HepG2 (cell line): ENCODE data around the gene SCAF4. TPM values are rescaled to one million over a fixed set of nuclear protein-coding genes. Genes with fewer than 3 reads are reported as not detected.

Experiments
- ATAC-seq: fragments of 200-7000 bp; cut with Tn5 transposase; 3 replicates; pipeline ENCODE4 v1.9.1; 2020; ENCODE audit warnings: mild to moderate bottlenecking, moderate library complexity
- BruUV-seq: library from RNA; stranded (reverse); fragments of 400-500 nt; replicated peaks from 2 replicates; lab custom pipeline; 2021; lab: Mats Ljungman, UMichigan
- CTCF ChIA-PET: fragments of 300-600 bp; formaldehyde crosslinking; extraction: SDS; loops from one replicate; lab custom pipeline; 2021; ENCODE audit warnings: low total read pairs, inconsistent platforms, low intra/inter-chr PET ratio; lab: Yijun Ruan, JAX
- POLR2A ChIA-PET: fragments of 350-600 bp; sonication (Branson Sonifier 250); formaldehyde crosslinking; loops from one replicate; lab custom pipeline; 2020; ENCODE audit warnings: antibody characterized with exemption, inconsistent platforms; lab: Yijun Ruan, JAX
- DNase-seq: peaks from one replicate; pipeline ENCODE4 v3.0.0-alpha.2; 2015; ENCODE audit warnings: low spot score
- FAIRE-seq: peaks from 3 replicates; lab custom pipeline; 2011; peaks lifted over from hg19 to GRCh38; lab: Jason Lieb, UNC
- H2AFZ ChIP-seq: one replicate; pipeline ENCODE4 v1.6.1; 2011; ENCODE audit warnings: low read length, inconsistent platforms
- H3K27ac ChIP-seq: fragments of 300-600 bp; 3 replicates; pipeline ENCODE4 v1.8.0; 2011; ENCODE audit warnings: mixed run types, mild to moderate bottlenecking, mixed read lengths, low read length, inconsistent platforms; ENCODE audit not compliant: insufficient read depth; ENCODE audit errors: extremely low read length
- H3K27me3 ChIP-seq, 2 experiments: fragments of 200-600 bp in 1 of 2; 2 replicates in 1 of 2; 3 replicates in 1 of 2; pipeline versions ENCODE4 v1.6.0 to v1.8.0; 2011; ENCODE audit warnings: low read length in 2 of 2, mild to moderate bottlenecking in 2 of 2, moderate library complexity in 2 of 2, inconsistent platforms in 1 of 2; ENCODE audit not compliant: insufficient read depth in 2 of 2, control insufficient read depth in 1 of 2
- H3K36me3 ChIP-seq, 2 experiments: fragments of 200-600 bp in 1 of 2; replicated peaks in 1 of 2; 2 replicates in 1 of 2; 3 replicates in 1 of 2; pipeline versions ENCODE4 v1.5.1 to v1.8.0; 2011; ENCODE audit warnings: low read length in 2 of 2, inconsistent platforms in 1 of 2; ENCODE audit not compliant: insufficient read depth in 2 of 2, control insufficient read depth in 1 of 2
- H3K4me1 ChIP-seq: 2 replicates; pipeline ENCODE4 v1.5.1; 2012; ENCODE audit warnings: low read length, inconsistent platforms; ENCODE audit not compliant: insufficient read depth
- H3K4me2 ChIP-seq: 2 replicates; pipeline ENCODE4 v1.6.0; 2011; ENCODE audit warnings: low read depth, low read length, inconsistent platforms
- H3K4me3 ChIP-seq, 3 experiments: fragments of 200-600 bp in 1 of 3; sonication (generic), shearing (Covaris generic) in 1 of 3; replicated peaks in 1 of 3; 2 replicates each; pipeline ENCODE4 v1.5.1; 2011 to 2016; ENCODE audit warnings: low read length in 3 of 3, inconsistent platforms in 2 of 3, low read depth in 2 of 3, mild to moderate bottlenecking in 2 of 3, control low read depth in 1 of 3, mixed read lengths in 1 of 3; ENCODE audit not compliant: insufficient read depth in 1 of 3
- H3K79me2 ChIP-seq: one replicate; pipeline ENCODE4 v1.6.1; 2011; ENCODE audit warnings: low read length, inconsistent platforms; ENCODE audit not compliant: insufficient read depth
- H3K9ac ChIP-seq: 2 replicates; pipeline ENCODE4 v1.6.0; 2011; ENCODE audit warnings: mild to moderate bottlenecking, low read depth, low read length, inconsistent platforms; ENCODE audit not compliant: insufficient read depth
- H3K9me3 ChIP-seq: 2 replicates; pipeline ENCODE4 v1.5.1; 2012; ENCODE audit warnings: mild to moderate bottlenecking, low read length
- H4K20me1 ChIP-seq: 2 replicates; pipeline ENCODE4 v1.6.0; 2011; ENCODE audit warnings: inconsistent platforms, mild to moderate bottlenecking, low read length, moderate library complexity; ENCODE audit not compliant: insufficient read depth
- POLR2AphosphoS5 ChIP-seq: IDR thresholded peaks from 2 replicates; pipeline ENCODE4 v1.6.1; 2012; ENCODE audit warnings: low read depth, low read length
- POLR2G ChIP-seq: fragments of 200-400 bp; formaldehyde crosslinking; IDR thresholded peaks from 2 replicates; pipeline ENCODE4 v1.6.1; 2018; ENCODE audit warnings: mild to moderate bottlenecking, low read depth, low read length, moderate library complexity
- RBM22 ChIP-seq: fragments of 200-400 bp; formaldehyde crosslinking; optimal IDR thresholded peaks from 2 replicates; pipeline ENCODE3; 2017; ENCODE audit warnings: mild to moderate bottlenecking, low read length, moderate library complexity
- ZBTB34 ChIP-seq: sonication (generic); formaldehyde crosslinking; IDR thresholded peaks from 2 replicates; pipeline ENCODE4 v1.8.0; 2022; ENCODE audit warnings: mild to moderate bottlenecking, missing genetic modification reagents
- ZMYM4 ChIP-seq: sonication (generic); formaldehyde crosslinking; IDR thresholded peaks from 2 replicates; pipeline ENCODE4 v1.8.1; 2023; ENCODE audit warnings: mild to moderate bottlenecking, missing genetic modification reagents
- ZNF24 ChIP-seq: fragments of 450-650 bp; IDR thresholded peaks from 2 replicates; pipeline ENCODE4 v1.6.1; 2017; ENCODE audit warnings: antibody characterized with exemption, mild to moderate bottlenecking
- ZNF660 ChIP-seq: sonication (generic); formaldehyde crosslinking; IDR thresholded peaks from 2 replicates; pipeline ENCODE4 v1.5.1; 2020; ENCODE audit warnings: mild to moderate bottlenecking, low read depth, missing genetic modification reagents, borderline replicate concordance
- WGBS: methylation state at CpG from one replicate; pipeline ENCODE4 v1.1.6; 2017; ENCODE audit warnings: low lambda C conversion rate; 5-methylcytosine and 5-hydroxymethylcytosine counted together
- in situ Hi-C: cut with HindIII; loops from 2 replicates; pipeline ENCODE4 v1.10.0; 2017; ENCODE audit warnings: low pct_unique_long_range_greater_than_20kb; ENCODE audit not compliant: extremely low pct_ligation_motif_present
- intact Hi-C: fragments of 100-400 bp; cut with micrococcal nuclease; formaldehyde crosslinking; loops from one replicate; pipeline ENCODE4 v1.10.0; 2022; ENCODE audit not compliant: unreplicated experiment
- polyA plus RNA-seq, 8 experiments: library from polyadenylated mRNA; depleted of rRNA in 3 of 8; stranded (reverse) in 7 of 8; unstranded in 1 of 8; fragments of >200 nt; fragmentation: Illumina TruSeq in 4 of 8; extraction: Trizol in 4 of 8; gene quantifications; 2 replicates each; pipeline versions ENCODE4 v1.2.1 to v1.2.3, GENCODE V29; 2011 to 2016; ENCODE audit warnings: low read depth in 4 of 8, missing spikeins in 1 of 8, mixed read lengths in 1 of 8; ENCODE audit not compliant: insufficient read depth in 1 of 8
- total RNA-seq, 5 experiments: library from RNA; depleted of rRNA; stranded (reverse); fragments of >200 nt; fragmentation: Illumina TruSeq; extraction: Trizol; gene quantifications; 2 replicates each; pipeline ENCODE4 v1.2.3, GENCODE V29; 2016; ENCODE audit warnings: low read depth in 1 of 5

The SCAF4 gene
- total and polyA plus RNA-seq, 2 of the 13 experiments (the other 11 are each of a cell fraction or from before 2014, with no cell fraction given), result 9.1 to 11.5 TPM

GRCh38 chr21:31671146-31671716, 60.7 kb downstream of the SCAF4 start:
- TSS peak; percentile 33 for BruUV-seq
- CTCF ChIA-PET, result no interaction called here
- DNase-seq, result no peak
- intact Hi-C loops (no loop called here), in situ Hi-C loops (no loop called here)
- H2AFZ ChIP-seq, result no peak overlapping the region
- no peaks in the 10 kb centered on the region for H3K79me2 ChIP-seq
- 97% methylated on average over 12 of the region's 12 CpGs for WGBS
- no peak overlapping the region for H3K9ac ChIP-seq
- no peak overlapping the region for H3K4me3 ChIP-seq
- POLR2A ChIA-PET, result no interaction called here
- TF ChIP-seq POLR2AphosphoS5, result no peak
- peak; percentile 68 for TF ChIP-seq RBM22
- no peak for TF ChIP-seq ZNF660 (CRISPR knock-in tag)
- no peak for TF ChIP-seq ZMYM4
- no peak for TF ChIP-seq ZNF24
- FAIRE-seq, result no peak
- no peak overlapping the region for H3K27ac ChIP-seq
- H3K36me3 ChIP-seq, result peaks cover 5 to 34% of the 10 kb centered on the region in 2 experiments
- H3K4me1 ChIP-seq, result peaks cover 4% of the 10 kb centered on the region
- no peak overlapping the region for H3K4me2 ChIP-seq
- ATAC-seq, result peak; percentile 44
- peaks cover 3% of the 10 kb centered on the region; the same call in 1 of the 2 replicates for H4K20me1 ChIP-seq
- H3K27me3 ChIP-seq, result no peaks in the 10 kb centered on the region; a peak in 1 of 5 replicates
- H3K9me3 ChIP-seq, result no peaks in the 10 kb centered on the region

- ATAC-seq (no peak), DNase-seq (no peak), FAIRE-seq (no peak)
- in situ Hi-C loops (no loop called here), intact Hi-C loops (no loop called here)
- H3K4me2 ChIP-seq, result no peak overlapping the region
- ChIA-PET POLR2A (no interaction called here), CTCF (no interaction called here)
- H3K9ac ChIP-seq, result no peak overlapping the region
- H4K20me1 ChIP-seq, result peaks cover 7% of the 10 kb centered on the region; the same call in 1 of the 2 replicates
- no peak overlapping the region for H3K4me3 ChIP-seq
- 90% methylated on average over 6 of the region's 6 CpGs for WGBS
- H3K4me1 ChIP-seq, result peaks cover 14% of the 10 kb centered on the region
- no peak overlapping the region for H3K27ac ChIP-seq
- H3K9me3 ChIP-seq, result no peaks in the 10 kb centered on the region
- peaks cover 10 to 43% of the 10 kb centered on the region in 2 experiments for H3K36me3 ChIP-seq
- no peaks in the 10 kb centered on the region; a peak in 1 of 5 replicates for H3K27me3 ChIP-seq
- no peak overlapping the region for H2AFZ ChIP-seq
- no TSS peak for BruUV-seq
- TF ChIP-seq ZBTB34 (CRISPR knock-in tag) (no peak), POLR2G (peak; percentile 62; the same call in 1 of the 2 replicates)
- H3K79me2 ChIP-seq, result peaks cover 5% of the 10 kb centered on the region
These were observed 61.8 kb downstream of the SCAF4 start for GRCh38 chr21:31670070-31670469.
